Measurements from ENCODE around the gene SAE1.
"Not testable (repeated sequence)": the region's sequence is repeated elsewhere in the genome, so short reads cannot be mapped to it uniquely, and the experiment has no call there.

SAE1 gene

GRCh38 chr19:47239152-47239551, 108.5 kb downstream of the SAE1 start:
- Histone ChIP-seq H3K27ac (ENCODE audit: low read length) (no peak overlapping the region), H3K4me1 (ENCODE audit: control insufficient read depth in 1 of 2, insufficient read depth in 2 of 2, low read length in 2 of 2) (peaks cover 7 to 32% of the 10 kb centered on the region in 2 donors), H3K9me3 (ENCODE audit: control insufficient read depth in 1 of 2, low read length in 2 of 2) (no peaks in the 10 kb centered on the region), H3K27me3 (ENCODE audit: low read depth, low read length) (peaks cover 14% of the 10 kb centered on the region), H3K4me3 (ENCODE audit: low read depth in 1 of 2, low read length in 2 of 2) (peak overlapping the region in 1 of 2 donors; percentile 51), H3K36me3 (ENCODE audit: control insufficient read depth in 1 of 2, insufficient read depth in 2 of 2, low read length in 2 of 2) (no peaks in the 10 kb centered on the region)

GRCh38 chr19:47239610-47240296, 109.1 kb downstream of the SAE1 start:
- Histone ChIP-seq H3K27me3 (ENCODE audit: low read depth, low read length) (peaks cover 14% of the 10 kb centered on the region), H3K4me3 (ENCODE audit: low read depth in 1 of 2, low read length in 2 of 2) (peak overlapping the region in 1 of 2 donors; percentile 51), H3K9me3 (ENCODE audit: control insufficient read depth in 1 of 2, low read length in 2 of 2) (no peaks in the 10 kb centered on the region), H3K36me3 (ENCODE audit: control insufficient read depth in 1 of 2, insufficient read depth in 2 of 2, low read length in 2 of 2) (no peaks in the 10 kb centered on the region), H3K27ac (ENCODE audit: low read length) (no peak overlapping the region), H3K4me1 (ENCODE audit: control insufficient read depth in 1 of 2, insufficient read depth in 2 of 2, low read length in 2 of 2) (peaks cover 7 to 32% of the 10 kb centered on the region in 2 donors)

GRCh38 chr19:47240556-47240955, 109.9 kb downstream of the SAE1 start:
- H3K4me1 ChIP-seq (ENCODE audit: control insufficient read depth in 1 of 2, insufficient read depth in 2 of 2, low read length in 2 of 2): peaks cover 7 to 32% of the 10 kb centered on the region in 2 donors
- no peaks in the 10 kb centered on the region for H3K36me3 ChIP-seq (ENCODE audit: control insufficient read depth in 1 of 2, insufficient read depth in 2 of 2, low read length in 2 of 2)
- H3K4me3 ChIP-seq (ENCODE audit: low read depth in 1 of 2, low read length in 2 of 2): no peak overlapping the region
- H3K27ac ChIP-seq (ENCODE audit: low read length): no peak overlapping the region
- no peaks in the 10 kb centered on the region for H3K9me3 ChIP-seq (ENCODE audit: control insufficient read depth in 1 of 2, low read length in 2 of 2)
- peaks cover 14% of the 10 kb centered on the region for H3K27me3 ChIP-seq (ENCODE audit: low read depth, low read length)

GRCh38 chr19:47240996-47241918, 110.6 kb downstream of the SAE1 start:
- Histone ChIP-seq H3K27ac (ENCODE audit: low read length) (no peak overlapping the region), H3K4me3 (ENCODE audit: low read depth in 1 of 2, low read length in 2 of 2) (no peak overlapping the region), H3K27me3 (ENCODE audit: low read depth, low read length) (peaks cover 14% of the 10 kb centered on the region), H3K36me3 (ENCODE audit: control insufficient read depth in 1 of 2, insufficient read depth in 2 of 2, low read length in 2 of 2) (no peaks in the 10 kb centered on the region), H3K9me3 (ENCODE audit: control insufficient read depth in 1 of 2, low read length in 2 of 2) (no peaks in the 10 kb centered on the region), H3K4me1 (ENCODE audit: control insufficient read depth in 1 of 2, insufficient read depth in 2 of 2, low read length in 2 of 2) (peaks cover 7 to 32% of the 10 kb centered on the region in 2 donors)

- H3K27ac ChIP-seq (ENCODE audit: low read length): no peak overlapping the region
- no peaks in the 10 kb centered on the region for H3K36me3 ChIP-seq (ENCODE audit: control insufficient read depth in 1 of 2, insufficient read depth in 2 of 2, low read length in 2 of 2)
- H3K4me3 ChIP-seq (ENCODE audit: low read depth in 1 of 2, low read length in 2 of 2): no peak overlapping the region
- H3K4me1 ChIP-seq (ENCODE audit: control insufficient read depth in 1 of 2, insufficient read depth in 2 of 2, low read length in 2 of 2): peaks cover 7 to 32% of the 10 kb centered on the region in 2 donors
- H3K9me3 ChIP-seq (ENCODE audit: control insufficient read depth in 1 of 2, low read length in 2 of 2): no peaks in the 10 kb centered on the region
- H3K27me3 ChIP-seq (ENCODE audit: low read depth, low read length): peaks cover 14% of the 10 kb centered on the region
Observed at GRCh38 chr19:47241919-47242577, 111.4 kb downstream of the SAE1 start.

GRCh38 chr19:47243364-47243775, 112.7 kb downstream of the SAE1 start:
- peak overlapping the region; percentile 72 for H3K27ac ChIP-seq (ENCODE audit: low read length)
- H3K4me3 ChIP-seq (ENCODE audit: low read depth in 1 of 2, low read length in 2 of 2): peak overlapping the region; percentile 52 to 57

GRCh38 chr19:47243776-47244547, 113.3 kb downstream of the SAE1 start:
- Histone ChIP-seq H3K9me3 (ENCODE audit: control insufficient read depth in 1 of 2, low read length in 2 of 2) (no peaks in the 10 kb centered on the region), H3K27ac (ENCODE audit: low read length) (peak overlapping the region; percentile 72), H3K27me3 (ENCODE audit: low read depth, low read length) (peaks cover 14% of the 10 kb centered on the region), H3K4me1 (ENCODE audit: control insufficient read depth in 1 of 2, insufficient read depth in 2 of 2, low read length in 2 of 2) (peaks cover 7 to 31% of the 10 kb centered on the region in 2 donors), H3K4me3 (ENCODE audit: low read depth in 1 of 2, low read length in 2 of 2) (peak overlapping the region; percentile 52 to 57), H3K36me3 (ENCODE audit: control insufficient read depth in 1 of 2, insufficient read depth in 2 of 2, low read length in 2 of 2) (no peaks in the 10 kb centered on the region)

More at GRCh38 chr19:47243364-47243775, 112.7 kb downstream of the SAE1 start:
- H3K4me1 ChIP-seq (ENCODE audit: control insufficient read depth in 1 of 2, insufficient read depth in 2 of 2, low read length in 2 of 2): peaks cover 7 to 32% of the 10 kb centered on the region in 2 donors
- H3K27me3 ChIP-seq (ENCODE audit: low read depth, low read length): peaks cover 14% of the 10 kb centered on the region
- H3K9me3 ChIP-seq (ENCODE audit: control insufficient read depth in 1 of 2, low read length in 2 of 2): no peaks in the 10 kb centered on the region
- no peaks in the 10 kb centered on the region for H3K36me3 ChIP-seq (ENCODE audit: control insufficient read depth in 1 of 2, insufficient read depth in 2 of 2, low read length in 2 of 2)

- Histone ChIP-seq H3K4me3 (ENCODE audit: low read depth in 1 of 2, low read length in 2 of 2) (no peak overlapping the region), H3K27ac (ENCODE audit: low read length) (no peak overlapping the region), H3K36me3 (ENCODE audit: control insufficient read depth in 1 of 2, insufficient read depth in 2 of 2, low read length in 2 of 2) (no peaks in the 10 kb centered on the region), H3K9me3 (ENCODE audit: control insufficient read depth in 1 of 2, low read length in 2 of 2) (no peaks in the 10 kb centered on the region), H3K4me1 (ENCODE audit: control insufficient read depth in 1 of 2, insufficient read depth in 2 of 2, low read length in 2 of 2) (peaks cover 7 to 8% of the 10 kb centered on the region in 2 donors), H3K27me3 (ENCODE audit: low read depth, low read length) (no peaks in the 10 kb centered on the region)
Observed at GRCh38 chr19:47247308-47247990, 116.8 kb downstream of the SAE1 start.

GRCh38 chr19:47253016-47253415, 122.4 kb downstream of the SAE1 start:
- H3K4me1 ChIP-seq (ENCODE audit: control insufficient read depth in 1 of 2, insufficient read depth in 2 of 2, low read length in 2 of 2); H3K27me3 ChIP-seq (ENCODE audit: low read depth, low read length): not testable (repeated sequence)

GRCh38 chr19:47253467-47253881, 122.8 kb downstream of the SAE1 start:
- peaks cover 4 to 10% of the 10 kb centered on the region in 2 donors for H3K4me1 ChIP-seq (ENCODE audit: control insufficient read depth in 1 of 2, insufficient read depth in 2 of 2, low read length in 2 of 2)
- no peaks in the 10 kb centered on the region for H3K9me3 ChIP-seq (ENCODE audit: control insufficient read depth in 1 of 2, low read length in 2 of 2)
- H3K27ac ChIP-seq (ENCODE audit: low read length): no peak overlapping the region
- H3K36me3 ChIP-seq (ENCODE audit: control insufficient read depth in 1 of 2, insufficient read depth in 2 of 2, low read length in 2 of 2): peaks cover 3 to 5% of the 10 kb centered on the region in 2 donors
- H3K4me3 ChIP-seq (ENCODE audit: low read depth in 1 of 2, low read length in 2 of 2): no peak overlapping the region
- H3K27me3 ChIP-seq (ENCODE audit: low read depth, low read length): no peaks in the 10 kb centered on the region

More at GRCh38 chr19:47253016-47253415, 122.4 kb downstream of the SAE1 start:
- not testable (repeated sequence) for H3K4me3 ChIP-seq (ENCODE audit: low read depth in 1 of 2, low read length in 2 of 2); H3K36me3 ChIP-seq (ENCODE audit: control insufficient read depth in 1 of 2, insufficient read depth in 2 of 2, low read length in 2 of 2); H3K27ac ChIP-seq (ENCODE audit: low read length); H3K9me3 ChIP-seq (ENCODE audit: control insufficient read depth in 1 of 2, low read length in 2 of 2)
